Stimulated activated CD4-positive, alpha-beta T cell treated with anti-CD3 and anti-CD28 coated beads, TNF-alpha, amount 100 ng/mL, for 48 hours (primary cell): ENCODE data around the gene LIPT1.
A peak's percentile ranks its signal among the peaks of the same experiment; 100 is the strongest.
"Not testable (repeated sequence)": the region's sequence is repeated elsewhere in the genome, so short reads cannot be mapped to it uniquely, and the experiment has no call there.

Source experiments
- DNase-seq, 3 donors: peaks; one replicate each; pipeline ENCODE4 v3.0.0-alpha.2; 2020; ENCODE audit warnings: low read depth in 3 of 3

LIPT1 gene

DNA sequence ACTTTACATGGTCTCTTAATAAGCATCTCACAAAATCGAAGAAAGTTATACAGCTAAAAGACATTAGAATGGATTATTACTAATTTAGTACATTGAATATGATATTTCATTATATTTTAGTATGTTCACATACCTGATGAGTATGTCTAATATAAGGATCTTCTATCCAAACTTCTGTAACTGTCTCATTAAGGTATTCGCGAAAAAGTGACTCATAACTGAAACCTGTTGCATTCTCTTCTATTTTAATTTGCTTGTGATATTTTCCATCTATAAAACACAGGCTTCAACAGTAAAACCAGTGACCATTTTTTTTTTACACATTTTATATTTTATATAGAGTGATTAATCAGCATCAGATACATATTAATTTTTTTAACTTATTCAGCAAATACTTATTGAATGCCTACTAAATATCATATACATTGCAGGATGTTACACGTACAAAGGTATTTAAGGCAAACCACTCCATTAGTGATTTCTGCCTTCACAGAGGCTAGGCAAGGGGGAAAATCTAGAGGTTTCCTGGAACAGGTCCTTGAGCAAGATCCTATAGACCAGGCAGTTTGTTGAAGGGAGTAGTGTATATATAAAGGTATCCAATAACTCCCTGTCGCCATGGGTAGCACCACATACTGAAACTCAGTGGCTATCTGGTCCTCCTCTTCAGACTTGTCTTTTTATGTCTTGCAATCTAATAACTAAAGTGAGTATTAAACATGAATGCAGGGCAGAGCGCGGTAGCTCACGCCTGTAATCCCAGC is 16.8 kb downstream of the LIPT1 start:
- DNase-seq = no peak

DNA sequence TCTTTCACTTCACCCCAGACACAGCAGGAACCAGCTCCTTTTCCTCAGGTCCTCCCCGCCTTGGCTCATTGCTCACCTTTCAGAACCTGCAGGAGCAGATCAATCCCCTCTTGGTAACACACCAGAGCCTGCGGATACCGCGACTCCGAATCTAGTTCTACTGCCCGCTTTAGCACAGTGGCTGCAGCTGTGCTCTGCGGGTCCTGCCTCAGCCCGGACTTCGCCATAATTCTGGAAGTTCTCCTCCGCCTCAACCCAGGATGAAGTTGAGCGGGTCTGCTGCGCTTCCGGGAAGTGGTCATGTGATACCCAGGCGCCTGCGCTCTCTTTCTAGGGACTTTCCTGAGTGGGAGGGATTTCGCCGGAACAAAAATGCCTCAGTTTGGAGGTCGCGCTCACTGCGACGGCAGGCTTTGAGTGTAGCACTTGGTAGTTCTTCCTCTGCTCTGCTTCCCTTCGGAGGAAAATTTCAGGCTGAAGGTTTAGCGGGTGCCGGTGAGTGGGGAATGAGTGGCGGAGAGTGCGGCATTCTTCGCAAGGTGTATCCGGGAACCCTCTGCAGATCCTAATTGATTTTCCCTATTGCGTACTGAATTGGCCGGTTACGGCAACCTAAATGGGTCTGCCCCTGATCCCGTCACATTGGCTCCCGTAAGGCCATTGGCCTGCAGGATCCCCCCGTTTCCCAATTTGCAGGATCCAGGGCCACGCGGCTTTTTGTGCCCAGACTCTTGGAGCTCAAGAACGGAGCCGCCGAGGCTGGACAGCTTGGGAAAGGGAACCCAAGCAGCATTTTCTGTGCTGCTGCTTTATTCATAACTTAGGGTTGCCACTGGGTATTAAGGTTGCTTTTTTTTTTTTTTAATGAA is 26.2 kb downstream of the LIPT1 start, which contains the start of the genes MITD1 and MRPL30:
Gene MITD1 (minus strand): TSS at position 304 of the 869 bp plus-strand sequence. CDS start 77 bp downstream, at position 227.
Gene MRPL30 (plus strand): TSS at position 430 of the 869 bp plus-strand sequence. CDS start 5,020 bp downstream, outside the sequence.
- peak; percentile 71 to 84 (median 71) for DNase-seq

DNA sequence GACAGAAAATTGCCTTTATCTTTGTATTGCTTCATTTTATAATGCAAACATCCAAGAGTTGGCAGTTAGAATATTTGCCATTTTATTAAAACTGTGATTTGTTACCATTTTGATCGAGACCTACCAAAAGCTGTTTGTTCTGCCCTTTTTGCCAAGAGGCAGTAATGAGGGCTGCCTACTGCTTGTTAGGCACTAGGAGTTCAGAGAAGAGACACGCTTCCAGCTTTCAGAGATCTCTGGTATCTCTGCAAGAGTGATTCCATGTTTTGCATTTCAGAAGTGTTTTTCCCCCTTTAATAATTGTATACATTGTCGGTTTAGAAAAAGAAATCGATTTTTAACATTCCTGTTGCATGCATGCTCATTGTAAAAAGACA is 26.8 kb downstream of the LIPT1 start:
- DNase-seq = no peak

DNA sequence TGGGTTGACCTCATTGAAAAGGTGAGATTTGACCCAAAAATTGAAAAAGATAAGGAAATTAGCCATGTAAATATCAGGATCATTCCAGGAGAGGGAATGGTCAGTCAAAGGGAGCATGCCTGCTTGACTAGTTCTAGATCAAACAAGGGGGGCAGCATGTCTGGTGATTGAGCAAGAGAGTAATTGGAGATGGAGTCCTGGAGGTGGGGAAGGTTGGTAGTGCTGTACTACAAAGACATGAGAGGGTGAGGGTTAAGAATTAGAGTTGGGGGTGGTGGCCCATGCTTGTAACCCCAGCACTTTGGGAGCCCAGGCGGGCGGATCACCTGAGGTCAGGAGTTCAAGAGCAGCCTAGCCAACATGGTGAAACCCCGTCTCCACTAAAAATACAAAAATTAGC is 28.3 kb downstream of the LIPT1 start:
- DNase-seq = no peak

DNA sequence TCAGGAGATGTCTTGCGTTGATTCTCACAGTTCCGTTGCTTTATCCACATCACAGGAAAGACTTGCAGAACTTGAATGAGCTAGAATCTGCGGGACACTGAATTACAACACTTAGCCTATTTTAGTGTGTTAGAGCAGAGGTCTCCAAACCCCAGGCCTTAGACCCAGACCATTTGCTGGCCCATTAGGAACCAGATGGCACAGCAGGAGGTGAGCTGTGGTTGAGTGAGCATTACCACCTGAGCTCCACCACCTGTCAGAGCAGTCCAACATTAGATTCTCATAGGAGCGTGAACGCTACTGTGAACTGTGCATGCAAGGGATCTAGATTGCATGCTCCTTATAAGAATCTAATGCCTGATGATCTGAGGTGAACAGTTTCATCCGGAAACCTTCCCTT is 30.0 kb downstream of the LIPT1 start:
- DNase-seq = no peak

DNA sequence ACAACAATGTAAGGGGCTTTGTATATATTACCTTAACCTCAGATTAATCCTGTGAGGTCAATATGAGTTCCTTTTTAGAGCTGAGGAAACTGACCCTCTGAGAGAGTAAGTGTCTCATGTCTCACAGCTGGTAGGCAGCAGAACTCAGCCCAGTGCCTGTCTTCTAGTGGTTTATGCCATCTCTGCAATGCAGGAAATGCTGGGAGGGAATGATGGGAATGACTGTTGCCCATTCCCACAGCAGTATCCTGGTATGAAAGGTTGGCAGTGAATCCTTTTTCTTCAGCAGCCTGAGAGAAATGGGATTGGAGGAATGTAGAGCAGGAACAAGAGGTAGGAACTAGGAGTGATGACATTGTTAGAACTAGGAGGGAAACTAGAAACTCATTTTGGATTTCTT is 32.2 kb downstream of the LIPT1 start:
- DNase-seq = no peak

DNA sequence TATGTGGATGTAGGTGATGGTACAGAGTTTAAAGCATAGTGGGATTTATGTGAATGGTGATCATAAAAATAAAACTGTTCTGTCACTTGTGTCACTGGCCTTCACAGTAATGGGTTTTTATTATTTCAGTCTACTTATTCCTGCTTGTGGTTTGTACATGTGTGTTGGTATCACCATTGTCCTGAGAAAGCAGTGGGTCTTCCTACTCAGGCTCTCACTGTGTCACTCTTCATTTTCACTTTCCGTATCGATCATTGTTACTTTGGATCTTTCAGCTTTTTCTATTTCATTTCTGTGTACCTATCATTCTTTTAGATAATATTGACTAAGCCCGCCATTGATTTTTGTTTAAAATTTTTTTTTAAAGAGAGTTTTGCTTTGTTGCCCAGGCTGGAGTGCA is 33.6 kb downstream of the LIPT1 start:
- DNase-seq = no peak

DNA sequence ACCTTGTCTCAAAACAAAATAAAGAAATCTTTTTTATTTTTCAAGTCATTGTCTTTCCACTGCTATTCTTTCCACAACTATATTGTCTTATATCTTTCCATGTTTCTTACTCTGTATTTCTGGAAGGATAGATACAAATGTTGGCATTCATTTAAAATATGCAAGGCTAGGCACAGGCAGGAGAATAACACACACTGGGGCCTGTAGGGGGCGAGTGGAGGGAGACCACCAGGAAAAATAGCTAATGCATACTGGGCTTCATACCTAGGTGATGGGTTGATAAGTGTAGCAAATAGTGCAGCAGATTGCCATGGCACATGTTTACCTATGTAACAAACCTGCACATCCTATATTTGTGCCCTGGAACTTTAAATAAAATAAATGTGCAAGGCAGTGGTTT is 35.8 kb downstream of the LIPT1 start:
- DNase-seq = no peak

DNA sequence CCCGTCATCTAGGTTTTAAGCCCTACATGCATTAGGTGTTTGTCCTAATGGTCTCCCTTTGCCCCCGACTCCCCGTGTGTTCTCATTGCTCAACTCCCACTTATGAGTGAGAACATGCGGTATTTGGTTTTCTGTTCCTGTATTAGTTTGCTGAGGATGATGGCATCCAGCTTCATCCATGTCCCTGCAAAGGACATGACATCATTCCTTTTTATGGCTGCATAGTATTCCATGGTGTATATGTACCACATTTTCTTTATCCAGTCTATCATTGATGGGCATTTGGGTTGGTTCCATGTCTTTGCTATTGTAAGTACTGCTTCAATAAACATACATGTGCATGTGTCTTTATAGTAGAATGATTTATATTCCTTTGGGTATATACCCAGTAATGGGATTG is 37.6 kb downstream of the LIPT1 start:
- DNase-seq = not testable (repeated sequence)

DNA sequence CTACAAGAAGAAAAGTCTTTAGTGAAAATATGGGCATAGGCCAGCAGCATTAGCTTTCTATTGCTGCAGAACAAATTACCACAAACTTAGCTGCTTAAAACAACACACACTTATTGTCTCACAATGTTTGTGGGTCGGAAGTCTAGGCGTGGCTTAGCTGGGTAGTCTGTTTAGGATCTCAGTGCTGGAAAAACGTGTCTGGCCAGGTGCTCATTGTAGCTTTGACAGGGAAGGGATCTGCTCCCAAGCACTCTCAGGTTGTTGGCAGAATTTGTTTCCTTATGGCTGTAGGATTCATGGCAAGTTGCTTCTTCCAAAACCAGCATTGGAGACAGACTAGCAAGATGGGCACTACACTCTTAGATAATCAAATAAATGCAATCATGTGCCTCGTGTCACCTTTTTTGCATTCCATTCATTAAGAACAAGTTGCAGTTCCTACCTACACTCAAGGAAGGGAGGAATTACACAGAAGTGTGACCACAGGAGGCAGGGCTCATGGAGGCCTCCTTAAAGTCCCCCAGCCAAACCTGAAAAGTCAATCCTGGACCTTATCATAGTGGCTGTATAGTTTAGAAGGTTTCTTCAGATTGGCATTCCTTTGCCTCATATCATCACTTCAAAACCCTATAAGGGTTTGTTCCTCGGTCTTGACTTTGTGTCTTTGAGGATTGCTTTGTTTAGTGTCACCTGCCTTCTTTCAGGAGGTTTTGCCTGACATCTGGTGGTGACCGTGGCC is 43.5 kb downstream of the LIPT1 start:
- no peak for DNase-seq

DNA sequence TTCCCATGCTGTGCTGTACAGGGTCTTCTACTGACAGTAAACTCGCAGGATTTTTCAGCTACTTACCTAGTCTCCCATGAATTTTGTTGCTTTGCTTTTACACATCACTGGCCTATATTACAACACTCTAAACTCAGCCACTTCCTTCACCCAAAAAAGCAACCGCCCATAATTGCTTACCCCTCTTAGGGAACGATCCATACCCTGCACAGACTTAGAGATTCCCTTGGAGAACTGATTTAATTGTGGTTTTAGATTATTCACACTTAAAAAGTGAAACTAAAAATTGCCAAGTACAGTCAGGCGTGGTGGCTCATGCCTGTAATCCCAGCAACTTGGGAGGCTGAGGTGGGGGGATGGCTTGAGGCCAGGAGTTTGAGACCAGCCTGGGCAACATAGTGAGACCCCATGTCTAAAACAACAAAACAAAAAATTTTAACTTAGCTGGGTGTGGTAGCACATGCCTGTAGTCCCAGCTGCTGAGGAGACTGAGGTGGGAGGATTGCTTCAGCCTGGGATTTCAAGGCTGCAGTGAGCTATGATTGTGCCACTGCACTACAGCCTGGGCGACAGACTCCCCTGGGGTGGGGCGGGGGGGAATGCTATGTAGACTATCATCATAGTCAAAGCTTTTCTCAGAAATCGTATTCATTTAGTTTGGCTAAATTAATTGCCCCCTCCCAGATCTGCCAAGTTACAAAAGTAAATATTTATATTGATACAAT is 45.5 kb downstream of the LIPT1 start:
- DNase-seq = no peak

DNA sequence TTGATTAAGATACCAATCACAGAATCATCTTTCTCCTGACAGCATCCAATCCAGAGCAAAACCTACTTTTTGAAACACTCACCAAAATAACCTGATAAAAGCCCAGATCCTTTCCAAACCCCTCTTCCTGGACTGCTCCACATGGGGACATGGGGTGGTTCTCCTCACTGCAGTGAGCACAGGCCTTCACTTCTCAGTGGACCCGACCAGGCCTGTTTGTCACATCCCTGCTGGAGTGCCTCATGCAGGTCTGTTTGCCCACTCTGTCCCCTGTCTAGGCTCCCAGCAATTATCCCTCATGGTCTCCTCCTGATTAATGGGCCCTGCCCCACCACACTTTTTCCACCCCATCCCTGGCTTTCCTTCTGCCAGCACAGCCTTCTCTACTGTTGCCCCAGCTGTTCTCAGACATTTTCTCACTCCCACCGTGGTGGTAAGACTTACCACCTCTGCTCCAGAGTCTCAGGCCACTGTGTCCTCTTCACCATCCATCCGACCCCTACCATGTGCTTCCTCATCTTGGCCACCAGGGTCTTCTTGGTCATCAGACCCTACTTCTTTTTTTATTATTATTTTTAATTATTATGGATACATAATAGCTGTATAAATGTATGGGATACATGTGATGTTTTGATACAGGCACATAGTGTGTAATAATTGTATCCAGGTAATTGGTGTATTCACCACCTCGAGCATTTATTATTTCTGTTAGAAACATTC is 47.4 kb downstream of the LIPT1 start:
- no peak for DNase-seq

DNA sequence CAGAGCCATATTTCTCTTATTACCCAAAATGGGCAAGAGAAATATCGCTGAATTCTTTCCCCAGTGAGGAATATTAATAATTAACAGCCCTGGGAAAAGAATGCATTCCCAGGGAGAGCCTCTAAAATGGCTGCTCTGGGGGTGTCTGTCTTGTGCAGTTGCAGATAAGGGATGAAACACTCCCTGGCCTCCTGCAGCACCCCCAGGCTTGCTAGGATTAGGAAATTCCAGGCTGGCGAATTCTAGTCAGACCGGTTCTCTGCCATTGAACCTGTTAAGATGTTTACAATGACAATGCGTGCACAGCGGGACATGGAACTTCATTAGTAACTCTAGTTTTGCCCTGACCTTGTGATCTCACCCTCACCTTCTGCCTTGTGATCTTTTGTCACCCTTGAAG is 50.7 kb downstream of the LIPT1 start:
- no peak for DNase-seq
